Right lobe of liver (tissue), 4 donors: Measurements from ENCODE around the gene GATA1.

Source experiments
- CTCF ChIP-seq, 4 donors: fragments of 200-600 bp in 3 of 4; fragments of 450-650 bp in 1 of 4; IDR thresholded peaks; one replicate each; pipeline versions ENCODE4 v1.5.1 to v1.8.0; 2016 to 2022; ENCODE audit warnings: antibody characterized with exemption in 4 of 4, mild to moderate bottlenecking in 2 of 4
- POLR2A ChIP-seq: fragments of 450-650 bp; IDR thresholded peaks from one replicate; pipeline ENCODE4 v1.6.1; 2017; ENCODE audit warnings: antibody characterized with exemption, mild to moderate bottlenecking
- donor health status: DM: no; HTN: no; CAD: no.
- donor health status: DM: no; HTN: no; CAD: no.
- donor health status: DM: no; HTN: yes; CAD: no.

- TF ChIP-seq CTCF (IDR thresholded peaks at IDR 0.05) (no peak), POLR2A (no peak)
Measured at GRCh38 chrX:48824066-48824465, 37.7 kb downstream of the GATA1 start.
